Measurements from ENCODE around the gene DNAH9. TPM values are rescaled to one million over a fixed set of nuclear protein-coding genes. Genes with fewer than 3 reads are reported as not detected.

The DNAH9 gene
- total RNA-seq, 1 experiment from 2014 or later, result 0.22 TPM

- no peaks in the 10 kb centered on the region for H3K9me3 ChIP-seq (ENCODE audit: control insufficient read depth, low read depth, low read length)
- no peak overlapping the region for H3T11ph ChIP-seq (ENCODE audit: low read length)
- WGBS (ENCODE audit: extremely low coverage, insufficient read length, low lambda C conversion rate), result no CpG with 5 or more reads among the region's 3 CpGs
- no peak for TF ChIP-seq CTCF (conservative IDR thresholded peaks at IDR 0.05)
- Mint-ChIP-seq H3K9me3 (no peaks in the 10 kb centered on the region), H3K27ac (no peak overlapping the region), H3K4me3 (no peak overlapping the region), H3K36me3 (ENCODE audit: insufficient read depth in 1 of 3, low read depth in 3 of 3) (no peaks in the 10 kb centered on the region), H3K4me1 (peaks cover 4 to 9% of the 10 kb centered on the region in 2 experiments; a peak in 3 of 4 replicates), H3K27me3 (ENCODE audit: low read depth) (no peaks in the 10 kb centered on the region; the same call in 1 of the 2 replicates)
- H2BK120ac ChIP-seq (ENCODE audit: low read depth, low read length, poor library complexity, severe bottlenecking), result no peak overlapping the region
- H2BK5ac ChIP-seq (ENCODE audit: insufficient read length, low read length), result no peak overlapping the region
- H4K91ac ChIP-seq (ENCODE audit: insufficient read length, low read depth, low read length), result no peak overlapping the region
- no peak overlapping the region for H2BK15ac ChIP-seq (ENCODE audit: low read depth, low read length)
- no peak overlapping the region for H3K18ac ChIP-seq (ENCODE audit: insufficient read length, low read depth, low read length)
- no peak overlapping the region for H3K4me2 ChIP-seq (ENCODE audit: insufficient read depth, insufficient read length, low read length)
- no peaks in the 10 kb centered on the region for H3K23me2 ChIP-seq (ENCODE audit: insufficient read length, low read depth, low read length, poor library complexity, severe bottlenecking)
- H4K5ac ChIP-seq (ENCODE audit: insufficient read length, low read depth, low read length), result no peak overlapping the region
- no peak overlapping the region for H2AK5ac ChIP-seq (ENCODE audit: insufficient read length, low read length)
- H3K27ac ChIP-seq (ENCODE audit: insufficient read length, low read depth, low read length), result no peak overlapping the region
- no peak overlapping the region for H2AFZ ChIP-seq (ENCODE audit: low read length)
- no peak overlapping the region for H3K9ac ChIP-seq (ENCODE audit: extremely low read depth, insufficient read length, low read length)
- H3K23ac ChIP-seq (ENCODE audit: insufficient read length, low read depth, low read length), result no peak overlapping the region
- no peak overlapping the region for H4K8ac ChIP-seq (replicated peaks; ENCODE audit: insufficient read length, low read depth, low read length)
- no peak overlapping the region for H3K56ac ChIP-seq (ENCODE audit: insufficient read length, low read depth, low read length)
- H3K79me1 ChIP-seq (ENCODE audit: insufficient read depth, low read depth, low read length, poor library complexity, severe bottlenecking), result no peaks in the 10 kb centered on the region
- H3K79me2 ChIP-seq (ENCODE audit: insufficient read depth, low read length), result no peaks in the 10 kb centered on the region
- no peak overlapping the region for H2BK12ac ChIP-seq (ENCODE audit: insufficient read length, low read depth, low read length)
- no peaks in the 10 kb centered on the region; the same call in 1 of the 2 replicates for H3K4me1 ChIP-seq (ENCODE audit: insufficient read depth, low read length)
- no peaks in the 10 kb centered on the region for H4K20me1 ChIP-seq (ENCODE audit: control insufficient read depth, insufficient read depth, insufficient read length)
- H3K27me3 ChIP-seq (ENCODE audit: insufficient read depth, low read length), result no peaks in the 10 kb centered on the region
- H3K14ac ChIP-seq (ENCODE audit: insufficient read depth, low read length), result no peak overlapping the region
- H2BK20ac ChIP-seq (ENCODE audit: low read depth, low read length, poor library complexity, severe bottlenecking), result no peak overlapping the region
- DNase-seq, result peak; percentile 11
- no peak overlapping the region for H3K4ac ChIP-seq (ENCODE audit: low read depth, low read length)
These were observed 8.6 kb upstream of the DNAH9 start for GRCh38 chr17:11589716-11590115.
